ES-I3 (cell line): Measurements from ENCODE around the gene FAM184A.
"Not testable (repeated sequence)": the region's sequence is repeated elsewhere in the genome, so short reads cannot be mapped to it uniquely, and the experiment has no call there.

Experiments used
- H3K36me3 ChIP-seq: 2 replicates; pipeline ENCODE4 v1.6.1; 2013; ENCODE audit warnings: mild to moderate bottlenecking, low read length, control low read depth, moderate library complexity; ENCODE audit not compliant: insufficient read depth
- H3K4me1 ChIP-seq: 2 replicates; pipeline ENCODE4 v1.6.1; 2013; ENCODE audit warnings: mild to moderate bottlenecking, control low read depth, low read length; ENCODE audit not compliant: insufficient read depth
- H3K9ac ChIP-seq: 2 replicates; pipeline ENCODE4 v1.6.1; 2013; ENCODE audit warnings: low read depth, mild to moderate bottlenecking, low read length, moderate library complexity
- H3K9me3 ChIP-seq: 2 replicates; pipeline ENCODE4 v1.6.1; 2013; ENCODE audit warnings: mild to moderate bottlenecking, low read length, moderate library complexity; ENCODE audit not compliant: control insufficient read depth, insufficient read depth

FAM184A gene

GRCh38 chr6:119027465-119027864 lies 51.0 kb downstream of the FAM184A start:
- Histone ChIP-seq H3K9ac (no peak overlapping the region), H3K9me3 (no peaks in the 10 kb centered on the region), H3K36me3 (no peaks in the 10 kb centered on the region; the same call in 1 of the 2 replicates), H3K4me1 (peaks cover 41% of the 10 kb centered on the region)

- Histone ChIP-seq H3K9ac (no peak overlapping the region), H3K36me3 (no peaks in the 10 kb centered on the region; the same call in 1 of the 2 replicates), H3K4me1 (peaks cover 41% of the 10 kb centered on the region), H3K9me3 (no peaks in the 10 kb centered on the region)
Observed at GRCh38 chr6:119026822-119027221, 51.6 kb downstream of the FAM184A start.

DNA sequence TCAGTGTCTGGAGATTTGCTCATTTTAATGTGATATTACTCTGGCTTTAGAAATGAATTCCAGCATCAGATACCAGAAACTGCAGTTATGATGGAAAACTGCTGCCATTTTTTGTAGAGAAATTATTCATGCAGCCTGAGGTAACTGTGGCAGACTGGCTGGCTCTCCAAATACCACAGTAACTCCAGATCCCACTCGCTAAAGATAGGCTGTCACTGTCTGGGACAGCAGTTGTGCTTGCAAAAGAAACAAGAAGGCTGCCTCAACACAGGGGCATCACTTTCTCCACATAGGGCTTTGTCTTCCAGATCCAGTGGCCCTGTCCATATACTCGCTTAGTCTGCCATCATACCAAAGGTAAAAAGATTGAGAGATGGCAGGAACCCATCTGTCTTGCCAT lies 52.7 kb downstream of the FAM184A start:
- no peaks in the 10 kb centered on the region; the same call in 1 of the 2 replicates for H3K36me3 ChIP-seq
- no peaks in the 10 kb centered on the region for H3K9me3 ChIP-seq
- H3K9ac ChIP-seq: no peak overlapping the region
- peaks cover 41% of the 10 kb centered on the region for H3K4me1 ChIP-seq

DNA sequence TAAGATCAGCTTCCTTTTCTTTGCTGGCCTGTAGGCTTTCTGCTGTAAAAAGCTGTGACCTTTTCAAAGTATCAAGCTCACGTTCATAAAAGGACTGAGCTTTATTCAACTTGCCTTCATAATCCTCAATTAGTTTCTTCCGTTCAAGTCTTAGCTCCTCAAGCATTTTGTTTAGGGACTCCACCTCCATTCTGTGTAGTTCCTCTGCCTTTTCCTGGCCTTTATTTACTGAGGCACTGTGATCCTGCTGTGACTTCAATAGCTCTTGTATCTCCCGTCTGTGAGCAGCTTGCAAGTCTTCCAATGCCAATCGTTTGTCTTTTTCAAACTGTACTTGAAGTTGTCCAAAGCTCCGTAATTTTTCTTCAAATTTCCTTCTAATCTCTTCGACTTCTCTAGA lies 54.4 kb downstream of the FAM184A start:
- Histone ChIP-seq H3K4me1 (peaks cover 41% of the 10 kb centered on the region), H3K9me3 (no peaks in the 10 kb centered on the region), H3K9ac (no peak overlapping the region), H3K36me3 (no peaks in the 10 kb centered on the region; the same call in 1 of the 2 replicates)

DNA sequence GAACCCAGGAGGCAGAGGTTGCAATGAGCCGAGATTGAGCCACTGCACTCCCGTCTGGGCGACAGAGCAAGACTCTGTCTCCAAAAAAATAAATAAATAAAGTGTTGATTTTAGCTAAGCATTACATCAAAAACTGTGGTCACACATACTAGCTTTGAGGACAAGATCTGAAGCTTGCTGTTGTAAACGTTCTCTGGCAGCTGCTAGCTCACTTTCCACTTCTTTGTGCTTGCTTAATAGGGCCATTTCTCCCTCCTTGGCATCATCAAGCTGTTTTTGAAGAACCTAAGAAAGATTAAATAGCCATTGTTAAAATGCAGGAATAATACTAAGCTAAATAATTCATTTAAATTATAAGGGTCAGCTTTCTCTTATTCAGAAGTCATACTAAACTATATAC lies 55.7 kb downstream of the FAM184A start:
- Histone ChIP-seq H3K9me3 (no peaks in the 10 kb centered on the region), H3K36me3 (no peaks in the 10 kb centered on the region; the same call in 1 of the 2 replicates), H3K4me1 (peaks cover 35% of the 10 kb centered on the region), H3K9ac (no peak overlapping the region)

GRCh38 chr6:119020597-119021561 lies 57.6 kb downstream of the FAM184A start:
- H3K4me1 ChIP-seq: peaks cover 16% of the 10 kb centered on the region; the same call in 1 of the 2 replicates
- no peaks in the 10 kb centered on the region for H3K9me3 ChIP-seq
- H3K36me3 ChIP-seq: no peaks in the 10 kb centered on the region; the same call in 1 of the 2 replicates
- no peak overlapping the region for H3K9ac ChIP-seq

- H3K9me3 ChIP-seq, H3K9ac ChIP-seq, H3K36me3 ChIP-seq, H3K4me1 ChIP-seq: not testable (repeated sequence)
Observed at GRCh38 chr6:119015165-119015564, 63.3 kb downstream of the FAM184A start.

- Histone ChIP-seq H3K9ac (no peak overlapping the region), H3K4me1 (no peaks in the 10 kb centered on the region), H3K36me3 (peaks cover 3% of the 10 kb centered on the region; the same call in 1 of the 2 replicates), H3K9me3 (no peaks in the 10 kb centered on the region; the same call in 1 of the 2 replicates)
Observed at GRCh38 chr6:119012521-119012920, 65.9 kb downstream of the FAM184A start.

DNA sequence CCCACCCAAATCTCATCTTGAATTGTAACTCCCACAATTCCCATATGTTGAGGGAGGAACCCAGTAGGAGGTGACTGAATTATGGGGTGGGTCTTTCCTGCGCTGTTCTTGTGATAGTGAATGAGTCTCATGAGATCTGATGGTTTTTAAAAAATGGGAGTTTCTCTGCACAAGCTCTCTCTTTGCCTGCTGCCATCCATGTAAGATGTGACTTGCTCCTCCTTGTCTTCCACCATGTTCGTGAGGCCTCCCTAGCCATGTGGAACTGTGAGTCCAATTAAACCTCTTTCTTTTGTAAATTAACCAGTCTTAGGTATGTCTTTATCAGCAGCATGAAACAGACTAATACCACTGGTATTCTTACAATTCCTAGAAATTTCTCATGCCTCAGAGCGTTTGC lies 69.2 kb downstream of the FAM184A start:
- not testable (repeated sequence) for H3K9me3 ChIP-seq, H3K4me1 ChIP-seq, H3K9ac ChIP-seq, H3K36me3 ChIP-seq

- 0 out of 2 replicates have a peak, but pooled peaks cover 3% of the 10 kb centered on the region for H3K36me3 ChIP-seq
- H3K9me3 ChIP-seq: no peaks in the 10 kb centered on the region; the same call in 1 of the 2 replicates
- H3K4me1 ChIP-seq: no peaks in the 10 kb centered on the region
- H3K9ac ChIP-seq: no peak overlapping the region
Observed at GRCh38 chr6:119006974-119007373, 71.5 kb downstream of the FAM184A start.

DNA sequence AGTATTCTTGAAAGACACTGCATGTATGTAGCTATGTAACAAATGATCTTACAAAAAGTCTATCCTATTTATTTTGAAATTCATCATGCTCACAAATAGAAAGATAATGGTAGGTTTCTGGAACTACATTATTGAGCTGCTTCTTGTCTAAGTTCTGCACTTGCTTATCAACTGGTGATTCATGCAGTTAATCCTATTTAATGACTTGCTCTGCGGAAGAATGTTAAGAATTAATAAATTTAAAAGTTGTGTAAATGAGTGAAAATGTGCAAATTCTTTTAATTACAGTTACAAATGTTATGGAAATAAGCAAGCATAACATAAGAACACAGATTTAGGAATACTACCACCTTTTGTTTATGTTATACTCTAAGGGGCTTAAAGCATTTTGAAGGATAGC lies 76.4 kb downstream of the FAM184A start:
- Histone ChIP-seq H3K36me3 (no peaks in the 10 kb centered on the region), H3K9ac (no peak overlapping the region), H3K9me3 (no peaks in the 10 kb centered on the region), H3K4me1 (no peaks in the 10 kb centered on the region)

DNA sequence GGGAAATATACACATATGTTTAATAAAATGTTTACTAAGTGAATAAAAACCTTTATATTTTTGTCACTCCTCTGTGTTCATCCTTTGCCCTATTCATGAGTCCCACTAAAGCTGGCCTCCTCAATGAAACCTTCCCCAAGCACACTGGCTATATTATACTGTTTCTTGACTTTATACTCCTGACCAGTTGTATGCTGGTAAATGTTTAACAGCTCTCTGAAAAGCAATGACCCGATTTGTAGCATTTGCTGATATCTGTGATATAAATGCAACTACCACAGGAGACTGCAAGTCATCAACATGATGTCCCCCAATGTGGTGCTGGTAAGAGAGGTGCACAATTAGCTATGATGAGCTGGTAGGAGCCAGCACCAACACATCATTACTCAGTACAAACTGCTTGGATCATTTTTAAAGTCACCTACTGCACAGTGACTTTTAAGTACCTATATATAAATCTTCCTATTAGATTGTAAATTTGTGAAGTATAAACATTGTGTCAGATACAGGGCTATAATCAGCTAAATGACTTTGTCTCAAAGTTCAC lies 78.9 kb downstream of the FAM184A start:
- H3K9ac ChIP-seq: no peak overlapping the region
- H3K4me1 ChIP-seq: no peaks in the 10 kb centered on the region
- no peaks in the 10 kb centered on the region for H3K36me3 ChIP-seq
- no peaks in the 10 kb centered on the region for H3K9me3 ChIP-seq

- H3K9me3 ChIP-seq, H3K4me1 ChIP-seq: not testable (repeated sequence)
Observed at GRCh38 chr6:118997426-118997825, 81.0 kb downstream of the FAM184A start.

DNA sequence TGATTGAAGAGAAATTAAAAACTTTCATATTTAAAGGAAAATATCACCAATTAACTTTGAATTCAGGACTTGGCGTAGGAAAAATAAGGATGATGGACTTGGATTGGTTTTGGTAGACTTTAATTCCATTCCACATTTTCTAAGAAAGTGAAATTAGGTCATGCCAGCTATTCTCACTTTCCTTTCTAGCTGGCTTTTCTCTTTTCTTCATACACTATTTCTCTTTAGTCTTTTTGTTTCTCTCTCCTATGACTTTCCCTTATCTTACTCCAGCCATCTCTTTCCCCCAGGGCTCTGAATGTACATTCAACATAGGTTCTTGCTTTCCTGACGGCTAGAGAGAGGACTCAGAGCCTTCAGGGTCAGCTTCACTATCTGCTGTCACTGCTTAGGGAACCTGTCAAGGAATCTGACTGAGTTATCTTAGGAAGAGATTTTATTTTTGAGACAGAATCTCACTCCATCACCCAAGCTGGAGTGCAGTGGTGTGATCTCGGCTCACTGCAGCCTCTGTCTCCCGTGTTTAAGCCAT lies 82.1 kb downstream of the FAM184A start:
- Histone ChIP-seq H3K9me3 (no peaks in the 10 kb centered on the region), H3K9ac (no peak overlapping the region)

More at GRCh38 chr6:118997426-118997825, 81.0 kb downstream of the FAM184A start:
- not testable (repeated sequence) for H3K36me3 ChIP-seq, H3K9ac ChIP-seq

More for the DNA sequence above, 82.1 kb downstream of the FAM184A start:
- H3K4me1 ChIP-seq: no peaks in the 10 kb centered on the region
- no peaks in the 10 kb centered on the region for H3K36me3 ChIP-seq
